GM23248 (cell line): Measurements from ENCODE around the gene RAF1. TPM values are rescaled to one million over a fixed set of nuclear protein-coding genes. Genes with fewer than 3 reads are reported as not detected.
"Not testable (repeated sequence)": the region's sequence is repeated elsewhere in the genome, so short reads cannot be mapped to it uniquely, and the experiment has no call there.

Experiments
- DNase-seq: peaks from one replicate; pipeline ENCODE4 v3.0.0-alpha.2; 2015
- H2AFZ ChIP-seq: fragments of 200-600 bp; sonication (generic); 2 replicates; pipeline ENCODE4 v1.6.1; 2016; ENCODE audit warnings: antibody characterized with exemption
- H3F3A ChIP-seq: fragments of 200-600 bp; sonication (generic); 2 replicates; pipeline ENCODE4 v1.6.1; 2016; ENCODE audit warnings: mild to moderate bottlenecking, antibody characterized with exemption, mixed run types; ENCODE audit not compliant: insufficient read depth
- H3K27ac ChIP-seq: fragments of 200-600 bp; sonication (generic); 2 replicates; pipeline ENCODE4 v1.5.1; 2016; ENCODE audit warnings: mild to moderate bottlenecking
- H3K27me3 ChIP-seq: fragments of 200-600 bp; sonication (generic); replicated peaks from 2 replicates; pipeline ENCODE4 v1.6.1; 2016; ENCODE audit warnings: mild to moderate bottlenecking; ENCODE audit not compliant: insufficient read depth
- H3K36me3 ChIP-seq: fragments of 200-600 bp; sonication (generic); 2 replicates; pipeline ENCODE4 v1.6.1; 2016; ENCODE audit warnings: low read depth, mild to moderate bottlenecking
- H3K4me1 ChIP-seq: fragments of 200-600 bp; sonication (generic); 2 replicates; pipeline ENCODE4 v1.6.1; 2016; ENCODE audit warnings: mild to moderate bottlenecking; ENCODE audit not compliant: insufficient read depth
- H3K4me2 ChIP-seq: fragments of 200-600 bp; sonication (generic); one replicate; pipeline ENCODE4 v1.6.1; 2016; ENCODE audit warnings: mild to moderate bottlenecking; ENCODE audit not compliant: unreplicated experiment
- H3K4me3 ChIP-seq: fragments of 200-600 bp; sonication (generic); 2 replicates; pipeline ENCODE4 v1.5.1; 2016; ENCODE audit warnings: mild to moderate bottlenecking
- H3K79me2 ChIP-seq: fragments of 200-600 bp; sonication (generic); 2 replicates; pipeline ENCODE4 v1.6.1; 2016; ENCODE audit warnings: mild to moderate bottlenecking; ENCODE audit not compliant: insufficient read depth
- H3K9ac ChIP-seq: fragments of 200-600 bp; sonication (generic); 2 replicates; pipeline ENCODE4 v1.6.1; 2016; ENCODE audit warnings: mild to moderate bottlenecking
- H3K9me2 ChIP-seq: fragments of 200-600 bp; sonication (generic); 2 replicates; pipeline ENCODE4 v1.6.1; 2016; ENCODE audit warnings: mixed run types, mild to moderate bottlenecking, moderate library complexity; ENCODE audit not compliant: insufficient read depth
- H3K9me3 ChIP-seq: fragments of 200-600 bp; sonication (generic); one replicate; pipeline ENCODE4 v1.6.1; 2017; ENCODE audit warnings: low read depth
- H4K20me1 ChIP-seq: fragments of 200-600 bp; sonication (generic); 2 replicates; pipeline ENCODE4 v1.6.0; 2016; ENCODE audit not compliant: insufficient read depth
- EZH2 ChIP-seq: fragments of 200-600 bp; sonication (generic); IDR thresholded peaks from 2 replicates; pipeline ENCODE4 v1.6.1; 2018; ENCODE audit warnings: antibody characterized with exemption, mild to moderate bottlenecking; ENCODE audit not compliant: insufficient read depth, poor library complexity, severe bottlenecking
- EZH2phosphoT487 ChIP-seq: fragments of 200-600 bp; sonication (generic); IDR thresholded peaks from 2 replicates; pipeline ENCODE4 v1.6.1; 2018; ENCODE audit warnings: antibody characterized with exemption, moderate library complexity, mild to moderate bottlenecking, low read depth; ENCODE audit not compliant: insufficient read depth
- WGBS, 2 experiments: methylation state at CpG; one replicate each; pipeline ENCODE4 v1.1.6; 2015 to 2017; ENCODE audit warnings: low lambda C conversion rate in 2 of 2, low coverage in 1 of 2; ENCODE audit errors: missing lambda C conversion rate in 2 of 2; 5-methylcytosine and 5-hydroxymethylcytosine counted together
- in situ Hi-C: fragments of 300-500 bp; cut with MboI; formaldehyde crosslinking; loops from 2 replicates; pipeline ENCODE4 v1.15.0; 2020
- polyA plus RNA-seq: library from polyadenylated mRNA; unstranded; fragments of >200 nt; fragmentation: Nextera tagmentation; extraction: Ambion mirVana; gene quantifications from 2 replicates; pipeline ENCODE4 v1.2.1, GENCODE V29; 2016
- total RNA-seq: library from RNA; depleted of rRNA; stranded (reverse); fragments of >200 nt; shearing (Covaris generic); gene quantifications from 2 replicates; pipeline ENCODE4 v1.2.3, GENCODE V29; 2014

The RAF1 gene
- total and polyA plus RNA-seq, 2 experiments from 2014 or later = 57.3 to 87.4 TPM

DNA sequence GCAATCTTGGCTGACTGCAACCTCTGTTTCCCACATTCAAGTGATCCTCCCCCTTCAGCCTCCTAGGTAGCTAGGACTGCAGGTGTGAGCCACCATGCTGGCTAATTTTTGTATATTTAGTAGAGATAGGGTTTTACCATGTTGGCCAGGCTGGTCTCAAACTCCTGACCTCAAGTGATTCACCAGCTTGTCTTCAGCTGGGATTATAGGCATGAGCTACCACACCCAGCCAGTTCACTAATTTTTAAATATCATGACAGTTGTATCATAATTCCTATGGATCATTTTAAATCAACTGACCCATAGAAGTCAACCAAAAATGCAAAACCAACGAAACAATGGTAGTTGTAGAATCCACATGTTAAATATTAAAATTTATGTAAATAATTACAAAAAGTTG lies 35.1 kb downstream of the RAF1 start:
- Histone ChIP-seq H3K9me2 (no peaks in the 10 kb centered on the region), H4K20me1 (peaks cover 29% of the 10 kb centered on the region), H3K36me3 (no peaks in the 10 kb centered on the region), H3K4me3 (no peak overlapping the region), H3K27me3 (no peaks in the 10 kb centered on the region), H3K9me3 (no peaks in the 10 kb centered on the region), H3K9ac (no peak overlapping the region), H3K4me1 (peaks cover 21% of the 10 kb centered on the region), H3K4me2 (peak overlapping the region; percentile 2), H3K27ac (peak overlapping the region; percentile 31), H2AFZ (no peak overlapping the region), H3F3A (peaks cover 14% of the 10 kb centered on the region; the same call in 1 of the 2 replicates), H3K79me2 (peaks cover 100% of the 10 kb centered on the region)
- TF ChIP-seq EZH2phosphoT487 (no peak), EZH2 (no peak)
- peak; percentile 17 for DNase-seq
- in situ Hi-C loops = no loop called here
- 8 to 17% methylated on average over 1 of the region's 1 CpG for WGBS, 2 experiments

DNA sequence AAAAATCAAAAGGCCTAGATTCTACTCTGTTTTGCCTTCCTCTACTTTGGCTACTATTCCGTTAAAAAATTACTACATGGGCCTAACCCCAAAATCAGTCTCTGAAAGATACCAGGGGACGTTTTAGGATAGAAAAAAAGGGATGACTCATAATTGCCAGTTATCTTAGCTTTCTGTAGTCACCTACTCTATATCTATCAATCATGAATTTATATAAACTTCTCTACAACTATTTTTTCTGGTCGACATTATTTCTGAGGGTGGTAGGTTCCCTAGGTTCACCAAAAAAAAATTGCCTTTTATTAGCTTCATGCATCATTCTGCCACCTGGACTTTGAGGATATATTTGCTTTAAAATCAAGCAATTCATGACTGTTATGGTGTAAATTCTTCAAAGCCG lies 36.5 kb downstream of the RAF1 start:
- H3K36me3 ChIP-seq = no peaks in the 10 kb centered on the region
- H4K20me1 ChIP-seq = peaks cover 26% of the 10 kb centered on the region
- H3K4me3 ChIP-seq = no peak overlapping the region
- no peaks in the 10 kb centered on the region for H3K27me3 ChIP-seq
- H3K4me2 ChIP-seq = no peak overlapping the region
- peaks cover 21% of the 10 kb centered on the region for H3K4me1 ChIP-seq
- H3K9ac ChIP-seq = no peak overlapping the region
- DNase-seq = no peak
- no peak overlapping the region for H2AFZ ChIP-seq
- no peak overlapping the region for H3K27ac ChIP-seq
- peaks cover 14% of the 10 kb centered on the region; the same call in 1 of the 2 replicates for H3F3A ChIP-seq
- WGBS, 2 experiments = 49 to 53% methylated on average over 4 of the region's 4 CpGs
- TF ChIP-seq EZH2 = no peak
- TF ChIP-seq EZH2phosphoT487 = no peak
- H3K79me2 ChIP-seq = peaks cover 100% of the 10 kb centered on the region
- no peaks in the 10 kb centered on the region for H3K9me3 ChIP-seq
- H3K9me2 ChIP-seq = no peaks in the 10 kb centered on the region
- in situ Hi-C loops = no loop called here

DNA sequence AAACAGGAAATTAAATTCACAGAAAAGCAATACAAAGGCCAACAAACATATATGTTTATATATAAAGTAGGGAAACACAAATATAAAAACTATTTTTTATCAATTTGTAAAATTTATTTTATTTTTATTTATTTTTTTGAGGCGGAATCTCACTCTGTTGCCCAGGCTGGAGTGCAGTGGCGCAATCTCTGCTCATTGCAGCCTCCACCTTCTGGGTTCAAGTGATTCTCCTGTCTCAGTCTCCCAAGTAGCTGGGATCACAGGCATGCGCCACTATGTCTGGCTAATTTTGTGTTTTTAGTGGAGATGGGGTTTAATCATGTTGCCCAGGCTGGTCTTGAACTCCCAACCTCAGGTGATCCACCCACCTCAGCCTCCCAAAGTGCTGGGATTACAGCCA lies 39.0 kb downstream of the RAF1 start:
- Histone ChIP-seq H3K79me2 (peaks cover 100% of the 10 kb centered on the region), H3K4me1 (peaks cover 20% of the 10 kb centered on the region), H3F3A (peaks cover 14% of the 10 kb centered on the region; the same call in 1 of the 2 replicates), H4K20me1 (peaks cover 31% of the 10 kb centered on the region)
- H2AFZ ChIP-seq, H3K27ac ChIP-seq, H3K9ac ChIP-seq, H3K36me3 ChIP-seq, H3K4me3 ChIP-seq, H3K27me3 ChIP-seq, H3K9me3 ChIP-seq, in situ Hi-C loops, H3K4me2 ChIP-seq, H3K9me2 ChIP-seq, DNase-seq: not testable (repeated sequence)
- 88 to 93% methylated on average over 3 of the region's 3 CpGs for WGBS, 2 experiments

DNA sequence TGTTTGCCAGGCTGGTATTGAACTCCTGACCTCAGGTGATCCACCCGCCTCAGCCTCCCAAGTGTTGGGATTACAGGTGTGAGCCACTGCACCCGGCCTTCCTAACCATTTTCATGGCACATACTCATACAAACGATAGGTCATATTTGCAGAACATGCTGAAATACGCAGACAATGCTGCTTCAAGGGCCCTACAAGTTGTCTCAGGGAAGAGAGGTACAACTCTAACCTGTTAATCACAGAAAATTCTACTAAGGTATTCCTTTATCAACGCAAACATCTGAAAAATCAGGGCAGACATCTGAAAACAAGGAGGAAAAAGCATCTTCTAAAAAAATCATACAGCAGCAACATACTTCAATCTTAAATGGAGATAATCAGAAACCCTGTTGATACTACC lies 39.9 kb downstream of the RAF1 start:
- Histone ChIP-seq H3K9ac (no peak overlapping the region), H3K4me1 (peaks cover 11% of the 10 kb centered on the region), H3K4me3 (no peak overlapping the region), H3K27me3 (no peaks in the 10 kb centered on the region), H3K36me3 (no peaks in the 10 kb centered on the region), H3K9me2 (no peaks in the 10 kb centered on the region), H4K20me1 (peaks cover 28% of the 10 kb centered on the region), H3F3A (peaks cover 10% of the 10 kb centered on the region; the same call in 1 of the 2 replicates), H3K9me3 (no peaks in the 10 kb centered on the region), H3K4me2 (no peak overlapping the region), H2AFZ (no peak overlapping the region), H3K79me2 (peaks cover 100% of the 10 kb centered on the region), H3K27ac (no peak overlapping the region)
- TF ChIP-seq EZH2phosphoT487 (no peak), EZH2 (no peak)
- in situ Hi-C loops = no loop called here
- no peak for DNase-seq
- 79 to 89% methylated on average over 5 of the region's 5 CpGs for WGBS, 2 experiments

DNA sequence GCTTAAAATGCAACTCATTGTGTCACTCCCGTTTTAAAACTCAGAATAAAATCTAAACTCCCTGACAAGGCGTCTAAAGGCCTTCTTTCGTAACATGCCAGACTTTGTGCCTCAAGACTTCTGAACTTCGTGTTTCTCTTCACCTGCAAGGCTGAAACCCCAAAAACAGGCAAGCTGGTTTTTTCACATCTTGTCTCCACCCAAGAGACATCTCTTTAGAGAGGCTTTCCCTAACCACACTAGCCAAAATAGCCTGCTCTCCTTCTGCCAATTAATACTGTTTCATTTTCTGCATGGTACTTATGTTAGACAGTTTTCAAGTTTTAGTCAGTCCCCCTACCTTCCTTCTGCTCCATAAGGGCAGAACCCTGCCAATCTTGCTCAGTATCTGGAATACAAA lies 41.6 kb downstream of the RAF1 start:
- no peaks in the 10 kb centered on the region for H3F3A ChIP-seq
- 86% methylated on average over 4 of the region's 4 CpGs for WGBS, 2 experiments
- no peak for TF ChIP-seq EZH2
- no peak for TF ChIP-seq EZH2phosphoT487
- no peak overlapping the region for H3K4me3 ChIP-seq
- no peak overlapping the region for H3K4me2 ChIP-seq
- in situ Hi-C loops = no loop called here
- 0 out of 2 replicates have a peak, but pooled peaks cover 6% of the 10 kb centered on the region for H3K4me1 ChIP-seq
- no peak overlapping the region for H2AFZ ChIP-seq
- peaks cover 3% of the 10 kb centered on the region; the same call in 1 of the 2 replicates for H3K36me3 ChIP-seq
- peaks cover 28% of the 10 kb centered on the region for H4K20me1 ChIP-seq
- no peak overlapping the region for H3K9ac ChIP-seq
- H3K9me2 ChIP-seq = no peaks in the 10 kb centered on the region
- no peaks in the 10 kb centered on the region for H3K9me3 ChIP-seq
- DNase-seq = no peak
- peaks cover 100% of the 10 kb centered on the region for H3K79me2 ChIP-seq
- no peak overlapping the region for H3K27ac ChIP-seq
- no peaks in the 10 kb centered on the region for H3K27me3 ChIP-seq
